ENCODE measurements around the gene PEX7.
"Not testable (repeated sequence)": the region's sequence is repeated elsewhere in the genome, so short reads cannot be mapped to it uniquely, and the experiment has no call there.

Gene PEX7

GRCh38 chr6:136843210-136843609 is 20.8 kb downstream of the PEX7 start:
- DNase-seq: no peak

- peak; percentile 71 for DNase-seq
Observed at GRCh38 chr6:136846046-136846445, 23.7 kb downstream of the PEX7 start.

- not testable (repeated sequence) for DNase-seq
Observed at GRCh38 chr6:136846477-136846876, 24.1 kb downstream of the PEX7 start.

- DNase-seq: not testable (repeated sequence)
Observed at GRCh38 chr6:136849979-136850563, 27.7 kb downstream of the PEX7 start.

- no peak for DNase-seq
Observed at GRCh38 chr6:136859430-136859829, 37.0 kb downstream of the PEX7 start.

GRCh38 chr6:136860043-136860442 is 37.7 kb downstream of the PEX7 start:
- no peak for DNase-seq

DNA sequence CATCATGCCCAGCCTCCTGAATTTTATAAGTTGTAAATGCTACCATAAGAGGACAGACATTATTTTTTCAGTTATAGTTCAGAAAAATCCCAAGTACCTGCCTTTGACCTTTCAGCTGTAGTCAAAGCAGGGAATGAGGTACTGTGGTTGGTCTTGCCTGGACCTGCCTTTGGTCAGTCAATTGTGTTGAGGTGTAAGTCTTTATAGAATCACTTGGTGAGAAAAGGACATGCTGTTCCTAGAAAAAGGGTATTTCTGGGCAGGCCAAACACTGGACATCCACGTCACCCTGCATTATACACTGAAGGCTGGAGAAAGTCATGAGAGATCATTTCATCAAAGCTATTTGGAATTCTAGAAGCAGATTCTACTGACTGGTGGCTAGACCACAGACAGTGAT is 40.3 kb downstream of the PEX7 start:
- no peak for DNase-seq

- no peak for DNase-seq
Observed at GRCh38 chr6:136863752-136864151, 41.4 kb downstream of the PEX7 start.

- DNase-seq: no peak
Observed at GRCh38 chr6:136864676-136865075, 42.3 kb downstream of the PEX7 start.

DNA sequence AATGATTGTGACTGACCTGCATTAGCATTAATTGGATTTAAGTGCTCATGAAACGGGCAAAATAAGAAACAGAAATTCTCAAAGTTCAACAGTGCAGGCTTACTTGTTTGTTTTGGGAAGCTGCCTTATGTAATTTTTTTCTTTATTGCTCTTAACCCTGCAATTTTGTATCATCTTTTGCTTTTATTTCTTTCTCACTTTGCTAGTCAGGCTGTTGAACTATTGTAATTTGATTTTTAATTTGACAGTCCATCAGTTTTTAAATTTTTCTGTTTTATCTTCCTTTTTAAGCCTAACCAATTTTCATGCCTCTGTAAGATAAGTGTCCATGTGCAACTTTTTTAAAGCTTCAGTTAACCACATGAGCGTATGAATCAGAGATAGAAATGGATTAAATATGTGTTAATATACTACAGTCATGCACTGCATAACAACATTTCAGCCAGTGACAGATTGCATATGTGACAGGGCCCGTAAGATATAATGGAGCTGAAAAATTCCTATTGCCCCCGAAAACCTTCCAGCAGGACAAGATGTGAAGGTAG is 44.6 kb downstream of the PEX7 start:
- peak; percentile 81 for DNase-seq

- no peak for DNase-seq
Observed at GRCh38 chr6:136869451-136869850, 47.1 kb downstream of the PEX7 start.

DNA sequence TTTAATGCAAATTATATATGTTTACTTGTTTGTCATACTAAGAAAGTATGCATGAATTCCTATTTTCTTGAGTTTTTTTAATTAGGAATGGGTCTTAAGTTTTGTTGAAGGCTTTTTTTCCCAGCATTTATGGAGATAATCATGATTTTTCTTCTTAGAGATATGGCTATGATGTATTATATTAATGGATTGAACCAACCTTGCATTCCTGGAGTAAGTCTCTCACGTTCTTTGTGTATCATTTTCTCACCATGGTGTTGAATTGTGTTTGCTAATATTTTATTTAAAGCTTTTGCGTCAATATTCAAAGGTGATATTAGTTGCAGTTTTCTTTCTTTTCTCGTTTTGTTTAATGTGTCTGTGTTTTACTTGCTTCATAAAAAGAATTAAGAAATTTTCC is 51.4 kb downstream of the PEX7 start:
- DNase-seq: peak; percentile 27

GRCh38 chr6:136876469-136876868 is 54.1 kb downstream of the PEX7 start:
- DNase-seq: not testable (repeated sequence)

DNA sequence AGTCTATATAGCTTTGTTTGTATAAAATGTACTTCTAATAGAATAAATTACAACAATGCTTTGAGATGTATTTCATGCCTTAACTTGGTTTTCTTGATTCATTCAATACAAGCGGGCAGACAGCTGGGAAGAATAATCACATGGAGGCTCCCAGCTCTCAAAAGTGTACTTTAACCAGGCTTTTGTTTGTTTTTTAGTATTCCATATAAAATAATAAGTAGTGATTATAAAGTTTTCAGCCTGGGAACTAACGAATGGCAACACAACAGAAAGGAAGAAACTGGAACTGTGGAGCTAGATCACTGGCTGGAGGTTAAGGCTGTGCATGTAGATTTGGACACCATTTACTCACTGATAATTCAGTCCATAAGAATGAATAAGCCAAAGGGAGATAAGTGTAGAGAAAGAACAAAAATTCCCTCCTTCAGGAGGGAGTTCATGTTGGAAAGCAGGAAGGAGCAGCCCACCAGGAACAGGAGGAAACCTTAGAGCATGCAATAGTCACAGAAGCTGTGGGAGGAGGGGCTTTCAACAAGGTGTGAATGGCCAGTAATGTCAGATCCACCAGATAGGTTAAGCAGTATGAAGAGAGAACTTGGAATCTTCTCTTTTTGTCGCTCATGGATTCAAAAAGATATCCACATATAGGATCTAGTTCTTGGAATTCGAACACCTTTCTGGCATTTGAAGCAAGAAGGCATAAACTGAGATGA is 58.5 kb downstream of the PEX7 start:
- no peak for DNase-seq

- peak; percentile 52 for DNase-seq
Observed at GRCh38 chr6:136886091-136886490, 63.7 kb downstream of the PEX7 start.

DNA sequence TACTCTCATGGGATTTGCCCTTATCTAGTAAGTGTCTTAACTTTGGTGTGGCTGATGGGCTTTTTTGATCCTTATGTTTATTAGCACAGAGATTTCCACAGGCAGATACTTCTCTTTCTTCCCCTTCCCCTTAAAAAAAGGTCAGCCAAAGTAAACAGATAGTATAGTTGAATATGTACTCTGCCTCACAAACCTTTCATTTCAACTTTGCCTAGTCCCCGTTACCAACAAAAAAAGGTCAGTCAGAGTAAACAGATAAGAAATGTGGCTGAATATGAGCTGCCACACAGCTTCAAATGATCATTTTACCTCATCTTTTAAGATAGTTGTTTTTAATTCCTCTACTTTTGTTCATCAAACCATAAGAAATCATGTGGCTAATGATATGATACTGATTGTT is 65.6 kb downstream of the PEX7 start:
- DNase-seq: no peak

- no peak for DNase-seq
Observed at GRCh38 chr6:136889271-136890193, 67.1 kb downstream of the PEX7 start.

GRCh38 chr6:136890194-136890839 is 67.9 kb downstream of the PEX7 start:
- no peak for DNase-seq

DNA sequence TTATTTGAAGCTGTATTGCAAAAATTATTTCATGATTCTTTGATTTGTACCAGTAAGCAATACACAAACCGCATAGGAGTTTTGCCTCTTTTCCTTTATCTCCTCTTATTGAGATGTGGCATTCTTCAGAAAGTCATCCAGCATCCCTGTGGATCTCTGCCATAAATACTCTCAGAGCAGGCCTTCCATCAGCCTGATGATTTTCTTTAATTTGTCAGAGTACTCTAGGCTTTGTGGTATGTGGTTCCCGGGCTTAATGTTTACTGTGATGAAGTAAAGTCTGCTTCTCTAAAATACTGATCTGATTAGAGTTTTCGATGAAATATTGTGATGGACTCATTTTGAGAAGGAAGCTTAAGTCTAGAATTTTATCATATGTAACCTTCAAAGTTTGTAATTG is 68.6 kb downstream of the PEX7 start:
- DNase-seq: no peak

GRCh38 chr6:136893187-136893586 is 70.8 kb downstream of the PEX7 start:
- no peak for DNase-seq

DNA sequence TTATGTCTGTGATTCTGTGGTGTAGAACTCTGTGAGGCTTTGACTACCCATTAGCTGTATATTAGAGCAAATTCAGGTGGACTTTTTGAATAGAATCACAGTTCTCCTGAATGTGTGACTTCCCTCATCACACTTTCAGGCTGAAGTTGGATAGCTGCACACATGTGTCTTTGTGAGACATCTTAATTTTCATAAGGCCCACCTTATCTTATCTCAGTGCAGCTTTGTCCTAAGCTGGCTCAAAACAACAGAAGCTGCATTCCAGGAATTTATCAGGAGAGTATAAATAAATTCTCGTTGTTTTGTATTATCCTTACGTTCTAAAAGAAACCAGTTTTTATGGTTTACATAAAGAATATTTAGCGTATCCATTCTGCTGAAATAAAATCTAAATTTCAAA is 73.5 kb downstream of the PEX7 start:
- peak; percentile 69 for DNase-seq

- DNase-seq: no peak
Observed at GRCh38 chr6:136897071-136897470, 74.7 kb downstream of the PEX7 start.

DNA sequence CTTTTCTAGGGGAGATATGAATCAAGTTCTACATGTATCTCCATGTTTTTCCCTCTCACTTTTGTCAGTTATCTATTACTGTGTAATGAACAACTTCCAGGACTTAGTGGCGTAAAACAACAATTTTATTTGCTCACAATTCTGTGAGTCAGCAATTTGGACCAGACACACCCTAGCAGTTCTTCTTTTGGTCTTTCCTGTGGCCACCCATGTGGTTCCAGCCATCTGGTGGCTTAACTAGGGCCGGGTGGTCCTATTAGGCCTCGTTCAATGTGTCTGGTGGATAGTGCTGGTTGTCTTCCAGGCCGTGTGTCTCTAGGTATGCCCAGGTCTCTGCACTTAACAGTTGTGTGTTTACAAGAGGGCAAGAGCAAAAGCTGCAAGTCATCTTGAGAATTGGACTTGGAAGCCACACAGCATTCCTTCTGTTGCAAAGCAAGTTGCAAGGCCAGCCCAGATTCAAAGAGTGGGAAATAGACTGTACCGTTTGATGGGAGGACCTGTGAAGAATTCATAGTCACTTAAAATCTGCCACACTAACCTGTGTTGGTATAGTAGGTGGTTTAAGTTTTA is 78.9 kb downstream of the PEX7 start:
- peak; percentile 45 for DNase-seq
